K562 (cell line): Measurements from ENCODE around the gene SUCNR1. TPM values are rescaled to one million over a fixed set of nuclear protein-coding genes. Genes with fewer than 3 reads are reported as not detected.

Source experiments
- ATAC-seq: fragments of 200-7000 bp; cut with Tn5 transposase; 3 replicates; pipeline ENCODE4 v1.9.1; 2020; ENCODE audit warnings: moderate library complexity
- BruUV-seq: library from RNA; stranded (reverse); fragments of 400-500 nt; replicated peaks from 2 replicates; lab custom pipeline; 2021; lab: Mats Ljungman, UMichigan
- CTCF ChIA-PET: fragments of 300-600 bp; formaldehyde crosslinking; extraction: SDS; loops from one replicate; lab custom pipeline; 2021; ENCODE audit warnings: low intra/inter-chr PET ratio; lab: Yijun Ruan, JAX
- POLR2A ChIA-PET: fragments of 300-600, 350-650 bp; sonication (Branson Sonifier 250); formaldehyde crosslinking; extraction: SDS; loops from one replicate; lab custom pipeline; 2021; ENCODE audit warnings: antibody characterized with exemption, inconsistent platforms; lab: Yijun Ruan, JAX
- DNase-seq, 4 experiments: peaks; one replicate each; pipeline versions ENCODE4 v3.0.0 to v3.0.0-alpha.2; 2011 to 2018; ENCODE audit warnings: low spot score in 3 of 4, mixed read lengths in 3 of 4; ENCODE audit errors: extremely low read depth in 1 of 4
- FAIRE-seq: peaks from 2 replicates; lab custom pipeline; 2011; peaks lifted over from hg19 to GRCh38; lab: Jason Lieb, UNC
- H2AFZ ChIP-seq: 2 replicates; pipeline ENCODE4 v1.6.0; 2011; ENCODE audit warnings: low read depth, low read length, control low read depth, inconsistent platforms
- H3K27ac ChIP-seq: fragments of 200-600 bp; 3 replicates; pipeline ENCODE4 v1.8.0; 2011; ENCODE audit warnings: low read depth, mild to moderate bottlenecking, control low read depth, inconsistent platforms, low read length, moderate library complexity, mixed read lengths; ENCODE audit errors: extremely low read depth
- H3K27me3 ChIP-seq, 2 experiments: fragments of 300-600 bp in 1 of 2; 2 replicates in 1 of 2; 3 replicates in 1 of 2; pipeline versions ENCODE4 v1.6.0 to v1.8.0; 2011; ENCODE audit warnings: inconsistent platforms in 2 of 2, low read length in 2 of 2, mild to moderate bottlenecking in 1 of 2, mixed read lengths in 1 of 2, moderate library complexity in 1 of 2; ENCODE audit not compliant: control insufficient read depth in 2 of 2, insufficient read depth in 2 of 2
- H3K36me3 ChIP-seq: fragments of 300-600 bp; 3 replicates; pipeline ENCODE4 v1.8.0; 2011; ENCODE audit warnings: mild to moderate bottlenecking, low read length, inconsistent platforms; ENCODE audit not compliant: control insufficient read depth, insufficient read depth
- H3K4me1 ChIP-seq, 2 experiments: fragments of 200-600 bp in 1 of 2; replicated peaks in 1 of 2; 2 replicates in 1 of 2; 3 replicates in 1 of 2; pipeline versions ENCODE4 v1.5.1 to v1.8.0; 2011; ENCODE audit warnings: inconsistent platforms in 2 of 2, low read length in 2 of 2, mild to moderate bottlenecking in 1 of 2, mixed read lengths in 1 of 2, moderate library complexity in 1 of 2; ENCODE audit not compliant: control insufficient read depth in 2 of 2, insufficient read depth in 2 of 2
- H3K4me2 ChIP-seq: 2 replicates; pipeline ENCODE4 v1.6.1; 2011; ENCODE audit warnings: low read length, control low read depth, inconsistent platforms, mixed read lengths; ENCODE audit not compliant: insufficient read depth
- H3K4me3 ChIP-seq: fragments of 200-600 bp; sonication (generic), shearing (Covaris generic); 2 replicates; pipeline ENCODE4 v1.5.1; 2016; ENCODE audit warnings: control low read depth, inconsistent platforms
- H3K79me2 ChIP-seq: fragments of 200-600 bp; 3 replicates; pipeline ENCODE4 v1.8.0; 2011; ENCODE audit warnings: low read length, inconsistent platforms; ENCODE audit not compliant: control insufficient read depth, insufficient read depth
- H3K9ac ChIP-seq, 2 experiments: 2 replicates each; pipeline versions ENCODE4 v1.6.0 to v1.6.1; 2011; ENCODE audit warnings: low read depth in 2 of 2, low read length in 2 of 2, control low read depth in 1 of 2, inconsistent platforms in 1 of 2, mild to moderate bottlenecking in 1 of 2, mixed read lengths in 1 of 2; ENCODE audit not compliant: insufficient read depth in 1 of 2
- H3K9me1 ChIP-seq: one replicate; pipeline ENCODE4 v1.6.0; 2011; ENCODE audit warnings: inconsistent platforms, mild to moderate bottlenecking, low read length, moderate library complexity; ENCODE audit not compliant: control insufficient read depth, insufficient read depth
- H3K9me3 ChIP-seq: replicated peaks from 2 replicates; pipeline ENCODE4 v1.5.1; 2011; ENCODE audit warnings: low read depth, low read length, inconsistent platforms; ENCODE audit not compliant: control insufficient read depth, insufficient read depth
- H4K20me1 ChIP-seq: replicated peaks from 2 replicates; pipeline ENCODE4 v1.6.1; 2011; ENCODE audit warnings: low read length, inconsistent platforms, mixed read lengths; ENCODE audit not compliant: control insufficient read depth, insufficient read depth
- ATF4 ChIP-seq: fragments of 450-650 bp; formaldehyde crosslinking; IDR thresholded peaks from 2 replicates; pipeline ENCODE4 v1.4.0; 2022; ENCODE audit warnings: mild to moderate bottlenecking, moderate library complexity
- DMBX1 ChIP-seq: fragments of 250-450 bp; sonication (Bioruptor Pico); IDR thresholded peaks from 2 replicates; pipeline ENCODE4 v1.8.0; 2022; ENCODE audit warnings: inconsistent platforms, mild to moderate bottlenecking, moderate library complexity, borderline replicate concordance
- DPF2 ChIP-seq: fragments of 450-650 bp; IDR thresholded peaks from 2 replicates; pipeline ENCODE4 v1.6.1; 2016
- GATA2 ChIP-seq: sonication (generic); formaldehyde crosslinking; IDR thresholded peaks from 2 replicates; pipeline ENCODE4 v1.4.0; 2020; ENCODE audit warnings: mild to moderate bottlenecking, missing genetic modification reagents
- GATAD2A ChIP-seq: fragments of 450-650 bp; IDR thresholded peaks from 2 replicates; pipeline ENCODE4 v1.6.1; 2017
- HDAC1 ChIP-seq, 2 experiments: fragments of 450-650 bp; IDR thresholded peaks; 2 replicates each; pipeline ENCODE4 v1.6.1; 2016 to 2017; ENCODE audit warnings: inconsistent platforms in 1 of 2, mild to moderate bottlenecking in 1 of 2, moderate library complexity in 1 of 2
- HMG20A ChIP-seq: fragments of 450-650 bp; formaldehyde crosslinking; conservative IDR thresholded peaks from 2 replicates; pipeline ENCODE4 v1.4.0; 2020; ENCODE audit warnings: mild to moderate bottlenecking, mixed read lengths
- HOXB6 ChIP-seq: fragments of 250-450 bp; sonication (Bioruptor Pico); IDR thresholded peaks from 2 replicates; pipeline ENCODE4 v1.5.1; 2022; ENCODE audit warnings: mild to moderate bottlenecking, borderline replicate concordance
- HSF4 ChIP-seq: fragments of 250-450 bp; sonication (Bioruptor Pico); IDR thresholded peaks from 2 replicates; pipeline ENCODE4 v2.1.2; 2022; ENCODE audit warnings: mild to moderate bottlenecking, moderate library complexity, borderline replicate concordance
- IRF2 ChIP-seq: sonication (generic); formaldehyde crosslinking; IDR thresholded peaks from 2 replicates; pipeline ENCODE4 v1.8.1; 2022; ENCODE audit warnings: mild to moderate bottlenecking, missing genetic modification reagents
- MAFG ChIP-seq: fragments of 450-650 bp; conservative IDR thresholded peaks from 2 replicates; pipeline ENCODE4 v1.6.1; 2016; ENCODE audit warnings: missing genetic modification characterization, missing compliant biosample characterization
- MAFK ChIP-seq: IDR thresholded peaks from 2 replicates; pipeline ENCODE4 v1.6.1; 2011; ENCODE audit warnings: low read length, improper control_type of control experiment
- NCOA1 ChIP-seq: fragments of 450-650 bp; IDR thresholded peaks from 2 replicates; pipeline ENCODE4 v1.6.1; 2016; ENCODE audit warnings: low read depth
- NCOR1 ChIP-seq: fragments of 450-650 bp; IDR thresholded peaks from 2 replicates; pipeline ENCODE4 v1.6.1; 2016; ENCODE audit warnings: mild to moderate bottlenecking, moderate library complexity
- NR4A1 ChIP-seq, 2 experiments: fragments of 250-450 bp in 1 of 2; fragments of 450-650 bp in 1 of 2; sonication (Bioruptor Pico) in 1 of 2; IDR thresholded peaks; 2 replicates each; pipeline versions ENCODE4 v1.4.0 to v1.6.1; 2016 to 2020; ENCODE audit warnings: mild to moderate bottlenecking in 2 of 2, missing compliant biosample characterization in 1 of 2, missing genetic modification characterization in 1 of 2, moderate library complexity in 1 of 2
- PML ChIP-seq: IDR thresholded peaks from 2 replicates; pipeline ENCODE4 v1.6.1; 2012; ENCODE audit warnings: low read length, inconsistent platforms
- PTTG1 ChIP-seq: fragments of 450-650 bp; IDR thresholded peaks from 2 replicates; pipeline ENCODE4 v1.6.1; 2016; ENCODE audit warnings: low read depth, mild to moderate bottlenecking, missing genetic modification characterization, missing compliant biosample characterization
- RB1 ChIP-seq: fragments of 450-650 bp; IDR thresholded peaks from 2 replicates; pipeline ENCODE4 v1.6.1; 2017; ENCODE audit warnings: low read depth, mild to moderate bottlenecking
- RFX7 ChIP-seq: fragments of 250-450 bp; sonication (Bioruptor Pico); IDR thresholded peaks from 2 replicates; pipeline ENCODE4 v1.5.1; 2021; ENCODE audit warnings: mild to moderate bottlenecking
- SMARCE1 ChIP-seq: fragments of 450-650 bp; IDR thresholded peaks from 2 replicates; pipeline ENCODE4 v1.7.1; 2016; ENCODE audit warnings: mild to moderate bottlenecking
- SNAPC5 ChIP-seq: fragments of 250-450 bp; sonication (Bioruptor Pico); IDR thresholded peaks from 2 replicates; pipeline ENCODE4 v1.8.0; 2021; ENCODE audit warnings: moderate library complexity, mild to moderate bottlenecking, inconsistent platforms
- TCF3 ChIP-seq: sonication (generic); formaldehyde crosslinking; IDR thresholded peaks from 2 replicates; pipeline ENCODE4 v1.4.0; 2020; ENCODE audit warnings: mild to moderate bottlenecking, missing genetic modification reagents
- TEAD4 ChIP-seq, 2 experiments: sonication (generic) in 1 of 2; formaldehyde crosslinking in 1 of 2; IDR thresholded peaks; 2 replicates each; pipeline versions ENCODE4 v1.6.1 to v1.8.0; 2012 to 2022; ENCODE audit warnings: borderline replicate concordance in 1 of 2, inconsistent platforms in 1 of 2, low read length in 1 of 2, mild to moderate bottlenecking in 1 of 2, missing genetic modification reagents in 1 of 2
- XRCC3 ChIP-seq: fragments of 450-650 bp; IDR thresholded peaks from 2 replicates; pipeline ENCODE4 v1.6.1; 2017; ENCODE audit warnings: mild to moderate bottlenecking, moderate library complexity
- ZNF184 ChIP-seq: sonication (generic); formaldehyde crosslinking; IDR thresholded peaks from 2 replicates; pipeline ENCODE4 v1.5.0; 2020; ENCODE audit warnings: missing genetic modification reagents
- WGBS: fragments of 100-300 bp; shearing (Covaris generic); methylation state at CpG from one replicate; pipeline ENCODE4 v1.1.6; 2016; ENCODE audit warnings: low coverage, mixed read lengths; ENCODE audit not compliant: insufficient coverage; ENCODE audit errors: missing lambda C conversion rate; 5-methylcytosine and 5-hydroxymethylcytosine counted together
- in situ Hi-C: fragments of 300-500 bp; cut with MboI; formaldehyde crosslinking; loops from 4 replicates; pipeline ENCODE4 v1.15.0; 2018; ENCODE audit warnings: inconsistent platforms, mixed read lengths
- intact Hi-C: fragments of 100-400 bp; cut with micrococcal nuclease; formaldehyde crosslinking; loops from 2 replicates; pipeline ENCODE4 v1.14.2; 2022
- polyA plus RNA-seq, 8 experiments: library from polyadenylated mRNA; depleted of rRNA in 4 of 8; stranded (reverse) in 5 of 8; unstranded in 3 of 8; fragments of >200 nt; fragmentation: Nextera tagmentation in 2 of 8; fragmentation: Illumina TruSeq in 1 of 8; extraction: Ambion mirVana in 2 of 8; extraction: Trizol in 1 of 8; gene quantifications; 2 replicates each; pipeline versions ENCODE4 v1.2.1 to v1.2.3, GENCODE V29; 2011 to 2014; ENCODE audit warnings: inconsistent platforms in 1 of 8, missing spikeins in 1 of 8
- total RNA-seq, 7 experiments: library from RNA; depleted of rRNA in 6 of 7; stranded (reverse); fragments of >200 nt in 6 of 7; fragmentation: Illumina TruSeq in 2 of 7; extraction: Trizol in 2 of 7; gene quantifications; 2 replicates each; pipeline versions ENCODE4 v1.2.1 to v1.2.3, GENCODE V29; 2011 to 2021; ENCODE audit warnings: low replicate concordance in 1 of 7

SUCNR1 gene
- total and polyA plus RNA-seq, 9 of the 15 experiments (the other 6 are each of a cell fraction or from before 2014, with no cell fraction given): 0.04 to 0.54 (median 0.13) TPM

GRCh38 chr3:151875759-151876158, 2.3 kb downstream of the SUCNR1 start (continued):
- TF ChIP-seq MAFK: peak; percentile 74
- TF ChIP-seq ATF4 (CRISPR knock-in tag): peak; percentile 49; the same call in 1 of the 2 replicates
- TF ChIP-seq MAFG (tag): peak; percentile 89
- TF ChIP-seq DPF2: peak; percentile 67; the same call in 1 of the 2 replicates
- TF ChIP-seq NCOA1: 0 out of 2 replicates have a peak, but pooled peaks have one; percentile 19

- ChIA-PET CTCF (no interaction called here), POLR2A (no interaction called here)
- Histone ChIP-seq H3K4me3 (no peak overlapping the region), H3K27me3 (no peaks in the 10 kb centered on the region), H3K4me1 (peaks cover 4 to 38% of the 10 kb centered on the region in 2 experiments), H3K4me2 (peak overlapping the region; percentile 39), H3K27ac (peak overlapping the region; percentile 13; the same call in 1 of the 3 replicates), H4K20me1 (no peaks in the 10 kb centered on the region), H3K9ac (no peak overlapping the region), H3K9me1 (no peaks in the 10 kb centered on the region), H3K36me3 (no peaks in the 10 kb centered on the region), H3K9me3 (no peaks in the 10 kb centered on the region), H3K79me2 (no peaks in the 10 kb centered on the region), H2AFZ (0 out of 2 replicates have a peak overlapping the region, but pooled peaks have one; percentile 1)
- FAIRE-seq (no peak), ATAC-seq (peak; percentile 78), DNase-seq (peak in 2 of 4 experiments; percentile 22 to 28)
- WGBS: 3% methylated on average over 2 of the region's 2 CpGs
- BruUV-seq: no TSS peak
- in situ Hi-C loops: no loop called here
- intact Hi-C loops: no loop called here
- TF ChIP-seq ZNF184 (CRISPR knock-in tag) (no peak), HSF4 (CRISPR knock-in tag) (no peak), GATA2 (CRISPR knock-in tag) (no peak), IRF2 (CRISPR knock-in tag) (no peak), XRCC3 (no peak), GATAD2A (no peak), HDAC1 (IDR thresholded peaks at IDR 0.05) (peak in 1 of 2 experiments; percentile 61; a peak in 2 of 4 replicates), SNAPC5 (no peak), TEAD4 (IDR thresholded peaks at IDR 0.05; ENCODE audit: low read length) (peak; percentile 84), TEAD4 (CRISPR knock-in tag; IDR thresholded peaks at IDR 0.05; ENCODE audit: borderline replicate concordance) (no peak), HOXB6 (CRISPR knock-in tag) (no peak), NR4A1 (CRISPR knock-in tag; IDR thresholded peaks at IDR 0.05) (no peak), NR4A1 (tag; IDR thresholded peaks at IDR 0.05) (no peak), TCF3 (CRISPR knock-in tag) (peak; percentile 54; the same call in 1 of the 2 replicates), NCOR1 (peak; percentile 77), DMBX1 (CRISPR knock-in tag) (peak; percentile 45; the same call in 1 of the 2 replicates), HMG20A (CRISPR knock-in tag) (no peak), RFX7 (CRISPR knock-in tag) (no peak), SMARCE1 (peak; percentile 76), DPF2 (peak; percentile 88), PML (peak; percentile 60; the same call in 1 of the 2 replicates), PTTG1 (no peak), RB1 (no peak)
Observed at GRCh38 chr3:151877269-151877668, 3.8 kb downstream of the SUCNR1 start.
